Lower lobe of right lung (tissue), 2 donors: ENCODE measurements around the gene CCDC88C. TPM values are rescaled to one million over a fixed set of nuclear protein-coding genes. Genes with fewer than 3 reads are reported as not detected.
"Not testable (repeated sequence)": the region's sequence is repeated elsewhere in the genome, so short reads cannot be mapped to it uniquely, and the experiment has no call there.

Source experiments
- ATAC-seq, 2 donors: fragments of 200-7000 bp; cut with Tn5 transposase; one replicate each; pipeline ENCODE4 v1.9.1; 2020 to 2022; ENCODE audit warnings: mild to moderate bottlenecking in 2 of 2, moderate library complexity in 2 of 2
- DNase-seq: peaks from one replicate; pipeline ENCODE4 v3.0.0-alpha.2; 2020
- H3K27ac ChIP-seq: fragments of 200-600 bp; one replicate; pipeline ENCODE4 v1.8.0; 2022
- H3K27me3 ChIP-seq: fragments of 200-600 bp; one replicate; pipeline ENCODE4 v1.8.0; 2022; ENCODE audit warnings: low read depth
- H3K36me3 ChIP-seq: fragments of 200-600 bp; one replicate; pipeline ENCODE4 v1.8.0; 2022; ENCODE audit warnings: mild to moderate bottlenecking
- H3K4me1 ChIP-seq: fragments of 200-600 bp; one replicate; pipeline ENCODE4 v1.8.0; 2022
- H3K4me3 ChIP-seq: fragments of 200-600 bp; one replicate; pipeline ENCODE4 v1.8.0; 2022; ENCODE audit warnings: mild to moderate bottlenecking
- H3K9me3 ChIP-seq: fragments of 200-600 bp; one replicate; pipeline ENCODE4 v1.8.0; 2022
- CTCF ChIP-seq: fragments of 200-600 bp; IDR thresholded peaks from one replicate; pipeline ENCODE4 v1.8.0; 2022; ENCODE audit warnings: antibody characterized with exemption, mild to moderate bottlenecking
- intact Hi-C: fragments of 100-400 bp; cut with DNase I; formaldehyde crosslinking; loops from one replicate; pipeline ENCODE4 v1.11.0; 2022
- total RNA-seq: library from RNA; stranded (reverse); fragmentation: NEBNext Ultra II Directional; extraction: Animal tissue kit (Norgen Biotek cat#: 25700); gene quantifications from one replicate; pipeline ENCODE4 v1.2.1, GENCODE V29; 2021
- donor health status: DM: no; HTN: yes; CAD: no; lungs with severe emphysema.

The CCDC88C gene
- total RNA-seq, 1 donor from 2014 or later = 45.8 TPM

GRCh38 chr14:91438845-91439244 lies 21.2 kb upstream of the CCDC88C start:
- Histone ChIP-seq H3K4me3 (no peak overlapping the region), H3K27me3 (no peaks in the 10 kb centered on the region), H3K27ac (no peak overlapping the region), H3K4me1 (no peaks in the 10 kb centered on the region), H3K36me3 (no peaks in the 10 kb centered on the region), H3K9me3 (peaks cover 4% of the 10 kb centered on the region)
- ATAC-seq = no peak
- intact Hi-C loops = no loop called here
- no peak for TF ChIP-seq CTCF
- DNase-seq = no peak

GRCh38 chr14:91436266-91436665 lies 18.6 kb upstream of the CCDC88C start:
- intact Hi-C loops, H3K4me1 ChIP-seq, ATAC-seq, H3K4me3 ChIP-seq, H3K27ac ChIP-seq, DNase-seq, H3K36me3 ChIP-seq, H3K27me3 ChIP-seq, H3K9me3 ChIP-seq: not testable (repeated sequence)

GRCh38 chr14:91429385-91429784 lies 11.8 kb upstream of the CCDC88C start:
- DNase-seq (no peak), ATAC-seq (no peak)
- H3K4me3 ChIP-seq = no peak overlapping the region
- no peaks in the 10 kb centered on the region for H3K9me3 ChIP-seq
- TF ChIP-seq CTCF = no peak
- no peaks in the 10 kb centered on the region for H3K4me1 ChIP-seq
- H3K27ac ChIP-seq = no peak overlapping the region
- no peaks in the 10 kb centered on the region for H3K36me3 ChIP-seq
- intact Hi-C loops = no loop called here
- H3K27me3 ChIP-seq = no peaks in the 10 kb centered on the region

GRCh38 chr14:91428931-91429330 lies 11.3 kb upstream of the CCDC88C start:
- H3K4me3 ChIP-seq, H3K4me1 ChIP-seq, H3K27me3 ChIP-seq, H3K27ac ChIP-seq, ATAC-seq, intact Hi-C loops, H3K9me3 ChIP-seq, DNase-seq, H3K36me3 ChIP-seq: not testable (repeated sequence)

GRCh38 chr14:91425531-91425944 lies 7.9 kb upstream of the CCDC88C start:
- intact Hi-C loops, H3K4me1 ChIP-seq, H3K4me3 ChIP-seq, DNase-seq, H3K36me3 ChIP-seq, H3K27ac ChIP-seq, ATAC-seq, H3K9me3 ChIP-seq, H3K27me3 ChIP-seq: not testable (repeated sequence)

GRCh38 chr14:91424813-91425530 lies 7.4 kb upstream of the CCDC88C start:
- intact Hi-C loops = no loop called here
- no peak for TF ChIP-seq CTCF
- no peak for ATAC-seq

GRCh38 chr14:91420686-91421085 lies 3.1 kb upstream of the CCDC88C start:
- ATAC-seq (no peak), DNase-seq (no peak)
- intact Hi-C loops = no loop called here
- H3K4me3 ChIP-seq = no peak overlapping the region
- H3K27ac ChIP-seq = no peak overlapping the region
- H3K36me3 ChIP-seq = no peaks in the 10 kb centered on the region
- no peak for TF ChIP-seq CTCF
- H3K9me3 ChIP-seq = no peaks in the 10 kb centered on the region
- peaks cover 22% of the 10 kb centered on the region for H3K4me1 ChIP-seq
- peaks cover 4% of the 10 kb centered on the region for H3K27me3 ChIP-seq

More at GRCh38 chr14:91424813-91425530, 7.4 kb upstream of the CCDC88C start:
- Histone ChIP-seq H3K4me1 (no peaks in the 10 kb centered on the region), H3K36me3 (no peaks in the 10 kb centered on the region), H3K4me3 (no peak overlapping the region), H3K27ac (no peak overlapping the region), H3K27me3 (no peaks in the 10 kb centered on the region), H3K9me3 (no peaks in the 10 kb centered on the region)
- DNase-seq = no peak
